ENCODE data around the gene DSCAM.

DSCAM gene

DNA sequence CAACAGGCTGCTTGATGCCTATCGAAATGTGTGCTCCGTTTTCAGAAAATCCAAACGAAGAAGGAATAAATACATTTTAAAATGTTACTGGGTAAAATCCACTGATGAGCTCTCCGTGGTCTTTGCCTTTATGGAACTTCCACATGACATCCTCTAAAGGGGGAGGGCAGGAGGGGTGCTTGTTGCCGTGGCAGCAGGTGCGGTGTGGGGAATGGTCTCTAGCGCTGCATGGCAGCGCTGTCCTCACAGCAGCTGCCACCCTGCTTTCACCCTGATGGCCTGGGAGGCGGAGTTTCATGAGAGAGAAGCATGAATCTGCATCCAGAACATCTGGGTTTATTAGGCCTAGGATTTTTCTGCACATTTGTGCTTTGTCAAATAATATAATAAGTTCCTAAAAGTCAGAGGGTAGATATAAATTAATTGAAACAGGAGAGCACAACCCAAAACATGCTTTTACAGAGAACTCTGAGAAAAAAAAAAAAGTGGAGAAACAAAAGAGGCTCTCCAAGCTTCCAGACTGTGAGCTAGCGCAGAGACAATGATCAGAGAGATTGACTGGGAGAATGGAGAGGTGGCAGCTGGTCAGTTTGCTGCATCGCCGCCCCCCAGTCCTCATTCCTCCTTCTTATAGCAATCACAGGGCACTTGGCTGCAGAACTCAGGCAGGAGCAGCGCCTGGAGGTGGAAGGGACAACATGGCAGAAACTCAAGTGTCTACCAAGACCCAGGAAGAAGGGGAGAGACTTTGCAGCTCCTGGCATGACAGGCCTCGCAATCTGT is 228.6 kb downstream of the DSCAM start:
- no peak for TF ChIP-seq SIN3A (IDR thresholded peaks at IDR 0.05; ENCODE audit: borderline replicate concordance, insufficient read depth, low read length)
- TF ChIP-seq FOXP2 (optimal IDR thresholded peaks at IDR 0.05; ENCODE audit: borderline replicate concordance, extremely low read depth, extremely low read length, insufficient read depth), result no peak
- TF ChIP-seq TAF1 (IDR thresholded peaks at IDR 0.05; ENCODE audit: borderline replicate concordance, insufficient read depth, low read length), result no peak
- TF ChIP-seq POLR2AphosphoS5 (IDR thresholded peaks at IDR 0.05; ENCODE audit: low read depth, low read length), result no peak
- no peak for TF ChIP-seq REST (IDR thresholded peaks at IDR 0.05; ENCODE audit: insufficient read depth in 1 of 2, low read depth in 2 of 2, low read length in 2 of 2)

DNA sequence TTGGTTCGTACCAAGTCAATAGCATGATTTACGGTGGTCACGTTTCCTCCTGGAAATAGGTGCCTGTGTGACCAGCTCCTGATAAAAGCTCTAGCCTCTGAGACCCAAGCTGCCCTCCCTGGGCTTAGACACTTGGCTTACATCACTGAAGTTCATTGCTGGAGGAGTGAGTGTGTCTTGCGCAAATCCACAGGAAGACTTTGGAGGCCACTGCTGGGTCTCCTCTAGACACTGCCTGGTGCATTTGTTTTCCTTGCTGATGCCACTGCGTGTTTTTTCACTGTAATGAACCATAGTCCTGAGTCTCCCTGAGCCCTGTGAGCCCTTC is 230.6 kb downstream of the DSCAM start:
- no peak for TF ChIP-seq POLR2AphosphoS5 (IDR thresholded peaks at IDR 0.05; ENCODE audit: low read depth, low read length)
- no peak for TF ChIP-seq SIN3A (IDR thresholded peaks at IDR 0.05; ENCODE audit: borderline replicate concordance, insufficient read depth, low read length)
- TF ChIP-seq TAF1 (IDR thresholded peaks at IDR 0.05; ENCODE audit: borderline replicate concordance, insufficient read depth, low read length), result no peak
- TF ChIP-seq FOXP2 (optimal IDR thresholded peaks at IDR 0.05; ENCODE audit: borderline replicate concordance, extremely low read depth, extremely low read length, insufficient read depth), result no peak
- TF ChIP-seq REST (IDR thresholded peaks at IDR 0.05; ENCODE audit: insufficient read depth in 1 of 2, low read depth in 2 of 2, low read length in 2 of 2), result no peak

DNA sequence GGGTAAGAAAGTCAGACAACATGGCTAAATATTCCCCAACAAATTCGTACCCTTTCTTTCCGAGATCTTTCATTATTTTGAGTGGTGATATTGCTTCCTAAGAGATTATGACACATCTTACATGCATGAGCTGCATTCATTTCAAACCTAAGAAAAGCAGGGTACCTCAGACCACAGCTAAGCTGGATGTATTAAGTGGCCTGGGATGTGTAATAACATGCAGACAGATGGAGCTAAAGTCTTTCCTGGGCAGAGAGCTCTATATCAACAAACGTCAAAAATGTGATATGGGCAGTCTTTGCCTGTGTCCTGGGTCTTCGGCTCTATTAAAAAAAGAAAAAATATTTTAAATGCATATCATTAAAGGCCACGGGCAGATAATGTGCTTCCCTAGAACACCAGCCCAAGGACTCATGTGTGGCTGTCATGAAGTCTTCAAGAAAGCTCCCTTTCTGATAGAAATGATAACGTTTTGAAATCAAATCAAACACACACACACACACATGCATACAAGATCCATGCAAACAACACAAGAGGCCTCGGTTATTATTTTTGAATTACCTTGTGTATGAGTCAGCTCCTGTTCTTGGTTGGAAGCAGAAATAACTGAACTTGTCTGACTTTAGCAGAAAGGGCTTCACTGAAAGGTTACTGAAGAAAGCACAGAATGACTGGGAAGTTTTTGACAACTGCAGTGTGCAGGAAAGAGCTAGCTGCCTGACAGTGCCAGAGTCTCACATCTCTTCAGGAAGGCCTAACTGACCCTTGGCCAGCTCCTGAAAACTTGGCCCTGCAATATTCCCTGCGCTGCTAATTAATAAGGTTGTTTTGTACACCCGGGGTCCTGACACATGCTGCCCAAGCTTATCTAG is 231.2 kb downstream of the DSCAM start:
- no peak for TF ChIP-seq REST (IDR thresholded peaks at IDR 0.05; ENCODE audit: insufficient read depth in 1 of 2, low read depth in 2 of 2, low read length in 2 of 2)
- TF ChIP-seq TAF1 (IDR thresholded peaks at IDR 0.05; ENCODE audit: borderline replicate concordance, insufficient read depth, low read length), result no peak
- no peak for TF ChIP-seq SIN3A (IDR thresholded peaks at IDR 0.05; ENCODE audit: borderline replicate concordance, insufficient read depth, low read length)
- TF ChIP-seq FOXP2 (optimal IDR thresholded peaks at IDR 0.05; ENCODE audit: borderline replicate concordance, extremely low read depth, extremely low read length, insufficient read depth), result no peak
- TF ChIP-seq POLR2AphosphoS5 (IDR thresholded peaks at IDR 0.05; ENCODE audit: low read depth, low read length), result no peak

- no peak for TF ChIP-seq REST (IDR thresholded peaks at IDR 0.05; ENCODE audit: insufficient read depth in 1 of 2, low read depth in 2 of 2, low read length in 2 of 2)
- TF ChIP-seq TAF1 (IDR thresholded peaks at IDR 0.05; ENCODE audit: borderline replicate concordance, insufficient read depth, low read length), result no peak
- TF ChIP-seq SIN3A (IDR thresholded peaks at IDR 0.05; ENCODE audit: borderline replicate concordance, insufficient read depth, low read length), result no peak
- no peak for TF ChIP-seq FOXP2 (optimal IDR thresholded peaks at IDR 0.05; ENCODE audit: borderline replicate concordance, extremely low read depth, extremely low read length, insufficient read depth)
- TF ChIP-seq POLR2AphosphoS5 (IDR thresholded peaks at IDR 0.05; ENCODE audit: low read depth, low read length), result no peak
Measured at GRCh38 chr21:40613546-40614030, 233.4 kb downstream of the DSCAM start.

All from PFSK-1 (cell line).